ENCODE results near the gene ENOX2.
"Not testable (repeated sequence)": the region's sequence is repeated elsewhere in the genome, so short reads cannot be mapped to it uniquely, and the experiment has no call there.

Gene ENOX2

GRCh38 chrX:130825525-130825924 is 77.5 kb downstream of the ENOX2 start:
- Histone ChIP-seq H3K9ac (ENCODE audit: low read length) (no peak overlapping the region), H3K4me1 (ENCODE audit: control insufficient read depth, insufficient read depth, low read length) (no peaks in the 10 kb centered on the region), H3K4me3 (ENCODE audit: low read length) (no peak overlapping the region), H3K9me3 (ENCODE audit: control insufficient read depth, low read length) (no peaks in the 10 kb centered on the region), H3K36me3 (ENCODE audit: control insufficient read depth, insufficient read depth, low read length, severe bottlenecking) (no peaks in the 10 kb centered on the region), H3K27me3 (replicated peaks; ENCODE audit: control insufficient read depth, insufficient read depth, low read length) (peaks cover 3% of the 10 kb centered on the region)
- DNase-seq (ENCODE audit: low read depth) = no peak

- H3K36me3 ChIP-seq (ENCODE audit: control insufficient read depth, insufficient read depth, low read length, severe bottlenecking); H3K4me1 ChIP-seq (ENCODE audit: control insufficient read depth, insufficient read depth, low read length); H3K9ac ChIP-seq (ENCODE audit: low read length); H3K27me3 ChIP-seq (replicated peaks; ENCODE audit: control insufficient read depth, insufficient read depth, low read length); H3K4me3 ChIP-seq (ENCODE audit: low read length); DNase-seq (ENCODE audit: low read depth); H3K9me3 ChIP-seq (ENCODE audit: control insufficient read depth, low read length): not testable (repeated sequence)
Observed at GRCh38 chrX:130819367-130819766, 83.6 kb downstream of the ENOX2 start.

GRCh38 chrX:130813932-130814331 is 89.1 kb downstream of the ENOX2 start:
- not testable (repeated sequence) for H3K27me3 ChIP-seq (replicated peaks; ENCODE audit: control insufficient read depth, insufficient read depth, low read length); H3K4me3 ChIP-seq (ENCODE audit: low read length); H3K4me1 ChIP-seq (ENCODE audit: control insufficient read depth, insufficient read depth, low read length); H3K9ac ChIP-seq (ENCODE audit: low read length); DNase-seq (ENCODE audit: low read depth); H3K36me3 ChIP-seq (ENCODE audit: control insufficient read depth, insufficient read depth, low read length, severe bottlenecking)
- H3K9me3 ChIP-seq (ENCODE audit: control insufficient read depth, low read length) = peaks cover 12% of the 10 kb centered on the region

GRCh38 chrX:130810561-130810960 is 92.4 kb downstream of the ENOX2 start:
- Histone ChIP-seq H3K4me1 (ENCODE audit: control insufficient read depth, insufficient read depth, low read length) (no peaks in the 10 kb centered on the region), H3K9ac (ENCODE audit: low read length) (no peak overlapping the region), H3K4me3 (ENCODE audit: low read length) (no peak overlapping the region), H3K9me3 (ENCODE audit: control insufficient read depth, low read length) (peaks cover 12% of the 10 kb centered on the region), H3K27me3 (replicated peaks; ENCODE audit: control insufficient read depth, insufficient read depth, low read length) (no peaks in the 10 kb centered on the region), H3K36me3 (ENCODE audit: control insufficient read depth, insufficient read depth, low read length, severe bottlenecking) (no peaks in the 10 kb centered on the region)
- no peak for DNase-seq (ENCODE audit: low read depth)

- Histone ChIP-seq H3K9me3 (ENCODE audit: control insufficient read depth, low read length) (no peaks in the 10 kb centered on the region), H3K36me3 (ENCODE audit: control insufficient read depth, insufficient read depth, low read length, severe bottlenecking) (no peaks in the 10 kb centered on the region), H3K9ac (ENCODE audit: low read length) (no peak overlapping the region), H3K4me3 (ENCODE audit: low read length) (no peak overlapping the region), H3K27me3 (replicated peaks; ENCODE audit: control insufficient read depth, insufficient read depth, low read length) (peaks cover 7% of the 10 kb centered on the region), H3K4me1 (ENCODE audit: control insufficient read depth, insufficient read depth, low read length) (no peaks in the 10 kb centered on the region)
- no peak for DNase-seq (ENCODE audit: low read depth)
Observed at GRCh38 chrX:130805903-130806302, 97.1 kb downstream of the ENOX2 start.

GRCh38 chrX:130803537-130803936 is 99.5 kb downstream of the ENOX2 start:
- H3K4me3 ChIP-seq (ENCODE audit: low read length) = no peak overlapping the region

GRCh38 chrX:130801901-130802300 is 101.1 kb downstream of the ENOX2 start:
- Histone ChIP-seq H3K27me3 (replicated peaks; ENCODE audit: control insufficient read depth, insufficient read depth, low read length) (peaks cover 7% of the 10 kb centered on the region), H3K36me3 (ENCODE audit: control insufficient read depth, insufficient read depth, low read length, severe bottlenecking) (no peaks in the 10 kb centered on the region), H3K9ac (ENCODE audit: low read length) (no peak overlapping the region), H3K4me3 (ENCODE audit: low read length) (no peak overlapping the region), H3K4me1 (ENCODE audit: control insufficient read depth, insufficient read depth, low read length) (no peaks in the 10 kb centered on the region), H3K9me3 (ENCODE audit: control insufficient read depth, low read length) (no peaks in the 10 kb centered on the region)
- DNase-seq (ENCODE audit: low read depth) = no peak

More at GRCh38 chrX:130803537-130803936, 99.5 kb downstream of the ENOX2 start:
- Histone ChIP-seq H3K27me3 (replicated peaks; ENCODE audit: control insufficient read depth, insufficient read depth, low read length) (peaks cover 7% of the 10 kb centered on the region), H3K36me3 (ENCODE audit: control insufficient read depth, insufficient read depth, low read length, severe bottlenecking) (no peaks in the 10 kb centered on the region), H3K4me1 (ENCODE audit: control insufficient read depth, insufficient read depth, low read length) (no peaks in the 10 kb centered on the region), H3K9me3 (ENCODE audit: control insufficient read depth, low read length) (no peaks in the 10 kb centered on the region), H3K9ac (ENCODE audit: low read length) (no peak overlapping the region)
- no peak for DNase-seq (ENCODE audit: low read depth)

- H3K4me3 ChIP-seq (ENCODE audit: low read length) = no peak overlapping the region
- peaks cover 7% of the 10 kb centered on the region for H3K27me3 ChIP-seq (replicated peaks; ENCODE audit: control insufficient read depth, insufficient read depth, low read length)
- no peak for DNase-seq (ENCODE audit: low read depth)
- H3K36me3 ChIP-seq (ENCODE audit: control insufficient read depth, insufficient read depth, low read length, severe bottlenecking) = no peaks in the 10 kb centered on the region
- H3K4me1 ChIP-seq (ENCODE audit: control insufficient read depth, insufficient read depth, low read length) = no peaks in the 10 kb centered on the region
- H3K9me3 ChIP-seq (ENCODE audit: control insufficient read depth, low read length) = no peaks in the 10 kb centered on the region
- H3K9ac ChIP-seq (ENCODE audit: low read length) = no peak overlapping the region
Observed at GRCh38 chrX:130799393-130799792, 103.6 kb downstream of the ENOX2 start.

- H3K9me3 ChIP-seq (ENCODE audit: control insufficient read depth, low read length) = no peaks in the 10 kb centered on the region
- no peaks in the 10 kb centered on the region for H3K36me3 ChIP-seq (ENCODE audit: control insufficient read depth, insufficient read depth, low read length, severe bottlenecking)
- peaks cover 2% of the 10 kb centered on the region for H3K27me3 ChIP-seq (replicated peaks; ENCODE audit: control insufficient read depth, insufficient read depth, low read length)
- no peak for DNase-seq (ENCODE audit: low read depth)
- H3K4me3 ChIP-seq (ENCODE audit: low read length) = no peak overlapping the region
- no peaks in the 10 kb centered on the region for H3K4me1 ChIP-seq (ENCODE audit: control insufficient read depth, insufficient read depth, low read length)
- H3K9ac ChIP-seq (ENCODE audit: low read length) = no peak overlapping the region
Observed at GRCh38 chrX:130793975-130794374, 109.0 kb downstream of the ENOX2 start.

- not testable (repeated sequence) for H3K27me3 ChIP-seq (replicated peaks; ENCODE audit: control insufficient read depth, insufficient read depth, low read length); H3K4me3 ChIP-seq (ENCODE audit: low read length); H3K9me3 ChIP-seq (ENCODE audit: control insufficient read depth, low read length); H3K9ac ChIP-seq (ENCODE audit: low read length); DNase-seq (ENCODE audit: low read depth); H3K4me1 ChIP-seq (ENCODE audit: control insufficient read depth, insufficient read depth, low read length); H3K36me3 ChIP-seq (ENCODE audit: control insufficient read depth, insufficient read depth, low read length, severe bottlenecking)
Observed at GRCh38 chrX:130791870-130792269, 111.1 kb downstream of the ENOX2 start.

- peaks cover 2% of the 10 kb centered on the region for H3K27me3 ChIP-seq (replicated peaks; ENCODE audit: control insufficient read depth, insufficient read depth, low read length)
- H3K9ac ChIP-seq (ENCODE audit: low read length) = no peak overlapping the region
- H3K36me3 ChIP-seq (ENCODE audit: control insufficient read depth, insufficient read depth, low read length, severe bottlenecking) = no peaks in the 10 kb centered on the region
- no peaks in the 10 kb centered on the region for H3K9me3 ChIP-seq (ENCODE audit: control insufficient read depth, low read length)
- DNase-seq (ENCODE audit: low read depth) = no peak
- H3K4me3 ChIP-seq (ENCODE audit: low read length) = no peak overlapping the region
- no peaks in the 10 kb centered on the region for H3K4me1 ChIP-seq (ENCODE audit: control insufficient read depth, insufficient read depth, low read length)
Observed at GRCh38 chrX:130789793-130790192, 113.2 kb downstream of the ENOX2 start.

- no peaks in the 10 kb centered on the region for H3K4me1 ChIP-seq (ENCODE audit: control insufficient read depth, insufficient read depth, low read length)
- H3K4me3 ChIP-seq (ENCODE audit: low read length) = no peak overlapping the region
- H3K36me3 ChIP-seq (ENCODE audit: control insufficient read depth, insufficient read depth, low read length, severe bottlenecking) = no peaks in the 10 kb centered on the region
- H3K27me3 ChIP-seq (replicated peaks; ENCODE audit: control insufficient read depth, insufficient read depth, low read length) = peaks cover 2% of the 10 kb centered on the region
- H3K9me3 ChIP-seq (ENCODE audit: control insufficient read depth, low read length) = no peaks in the 10 kb centered on the region
- no peak overlapping the region for H3K9ac ChIP-seq (ENCODE audit: low read length)
- no peak for DNase-seq (ENCODE audit: low read depth)
Observed at GRCh38 chrX:130788786-130789581, 114.0 kb downstream of the ENOX2 start.

Data from adipocyte (in vitro differentiated cells).